ENCODE measurements around the gene GASK1B. TPM values are rescaled to one million over a fixed set of nuclear protein-coding genes. Genes with fewer than 3 reads are reported as not detected.

GASK1B gene
- total RNA-seq, 1 donor: 22.3 TPM

GRCh38 chr4:158176108-158176507 is 3.3 kb upstream of the GASK1B start:
- H3K4me3 ChIP-seq (ENCODE audit: low read depth, low read length): no peak overlapping the region
- TF ChIP-seq CTCF (IDR thresholded peaks at IDR 0.05; ENCODE audit: insufficient read depth, low read length): no peak
- peak; percentile 52 for DNase-seq (ENCODE audit: low read depth)

GRCh38 chr4:158170691-158171561 is 1.9 kb downstream of the GASK1B start:
- H3K4me3 ChIP-seq (ENCODE audit: low read depth, low read length): peak overlapping the region; percentile 73
- TF ChIP-seq CTCF (IDR thresholded peaks at IDR 0.05; ENCODE audit: insufficient read depth, low read length): peak; percentile 56
- DNase-seq (ENCODE audit: low read depth): peak; percentile 64

GRCh38 chr4:158169931-158170690 is 2.7 kb downstream of the GASK1B start:
- TF ChIP-seq CTCF (IDR thresholded peaks at IDR 0.05; ENCODE audit: insufficient read depth, low read length): no peak
- DNase-seq (ENCODE audit: low read depth): peak; percentile 75
- peak overlapping the region; percentile 73 for H3K4me3 ChIP-seq (ENCODE audit: low read depth, low read length)

- peak; percentile 41 for DNase-seq (ENCODE audit: low read depth)
Observed at GRCh38 chr4:158169506-158169905, 3.3 kb downstream of the GASK1B start.

GRCh38 chr4:158168606-158169005 is 4.2 kb downstream of the GASK1B start:
- TF ChIP-seq CTCF (IDR thresholded peaks at IDR 0.05; ENCODE audit: insufficient read depth, low read length): no peak
- DNase-seq (ENCODE audit: low read depth): no peak
- peak overlapping the region; percentile 73 for H3K4me3 ChIP-seq (ENCODE audit: low read depth, low read length)

More at GRCh38 chr4:158169506-158169905, 3.3 kb downstream of the GASK1B start:
- no peak for TF ChIP-seq CTCF (IDR thresholded peaks at IDR 0.05; ENCODE audit: insufficient read depth, low read length)
- peak overlapping the region; percentile 73 for H3K4me3 ChIP-seq (ENCODE audit: low read depth, low read length)

GRCh38 chr4:158166701-158167100 is 6.1 kb downstream of the GASK1B start:
- DNase-seq (ENCODE audit: low read depth): peak; percentile 26
- no peak overlapping the region for H3K4me3 ChIP-seq (ENCODE audit: low read depth, low read length)

More at GRCh38 chr4:158166701-158167100, 6.1 kb downstream of the GASK1B start:
- TF ChIP-seq CTCF (IDR thresholded peaks at IDR 0.05; ENCODE audit: insufficient read depth, low read length): no peak
